A673 (cell line): ENCODE measurements around the gene ZKSCAN3. TPM values are rescaled to one million over a fixed set of nuclear protein-coding genes. Genes with fewer than 3 reads are reported as not detected.
A peak's percentile ranks its signal among the peaks of the same experiment; 100 is the strongest.
"Not testable (repeated sequence)": the region's sequence is repeated elsewhere in the genome, so short reads cannot be mapped to it uniquely, and the experiment has no call there.

Source experiments
- BruUV-seq: library from RNA; stranded (reverse); fragments of 400-500 nt; replicated peaks from 2 replicates; lab custom pipeline; 2021; lab: Mats Ljungman, UMichigan
- CTCF ChIA-PET: fragments of 300-600 bp; sonication (Branson Sonifier 250); formaldehyde crosslinking; loops from one replicate; lab custom pipeline; 2022; ENCODE audit warnings: antibody characterized with exemption; lab: Charles Lee
- POLR2A ChIA-PET: fragments of 300-600 bp; sonication (Branson Sonifier 250); formaldehyde crosslinking; loops from one replicate; lab custom pipeline; 2022; ENCODE audit warnings: antibody characterized with exemption; ENCODE audit not compliant: low non-redundant PET; lab: Charles Lee
- DNase-seq: peaks from one replicate; pipeline ENCODE4 v3.0.0-alpha.2; 2015; ENCODE audit warnings: low spot score
- H3K27ac ChIP-seq: fragments of 200-600 bp; sonication (generic); 2 replicates; pipeline ENCODE4 v1.5.1; 2016; ENCODE audit warnings: mixed run types, low read depth, mild to moderate bottlenecking, mixed read lengths, antibody characterized with exemption, low read length; ENCODE audit not compliant: poor library complexity, severe bottlenecking
- H3K27me3 ChIP-seq: fragments of 200-600 bp; sonication (generic); replicated peaks from 2 replicates; pipeline ENCODE4 v1.6.1; 2017; ENCODE audit warnings: mixed run types, low read depth, mild to moderate bottlenecking, mixed read lengths, antibody characterized with exemption, low read length; ENCODE audit not compliant: insufficient read depth, poor library complexity
- H3K36me3 ChIP-seq: fragments of 200-600 bp; sonication (generic); 2 replicates; pipeline ENCODE4 v1.6.1; 2016; ENCODE audit warnings: mixed run types, mild to moderate bottlenecking, mixed read lengths, antibody characterized with exemption, low read length; ENCODE audit not compliant: insufficient read depth, poor library complexity, severe bottlenecking
- H3K4me1 ChIP-seq: fragments of 200-600 bp; sonication (generic); 2 replicates; pipeline ENCODE4 v1.6.1; 2017; ENCODE audit warnings: mixed run types, mild to moderate bottlenecking, mixed read lengths, antibody characterized with exemption, low read length; ENCODE audit not compliant: insufficient read depth, poor library complexity, severe bottlenecking
- H3K4me3 ChIP-seq: fragments of 200-600 bp; sonication (generic); 2 replicates; pipeline ENCODE4 v1.5.1; 2016; ENCODE audit warnings: low read depth, mixed run types, mild to moderate bottlenecking, mixed read lengths, low read length; ENCODE audit not compliant: poor library complexity, severe bottlenecking
- H3K9me3 ChIP-seq: fragments of 200-600 bp; sonication (generic); 2 replicates; pipeline ENCODE4 v1.6.1; 2016; ENCODE audit warnings: mixed run types, low read depth, mild to moderate bottlenecking, mixed read lengths, antibody characterized with exemption, low read length; ENCODE audit not compliant: poor library complexity, severe bottlenecking
- EZH2 ChIP-seq: fragments of 200-600 bp; sonication (generic); IDR thresholded peaks from 2 replicates; pipeline ENCODE4 v1.6.1; 2017; ENCODE audit warnings: borderline replicate concordance, low read depth, mild to moderate bottlenecking, mixed read lengths, antibody characterized with exemption, low read length; ENCODE audit not compliant: poor library complexity, severe bottlenecking
- intact Hi-C: fragments of 100-400 bp; cut with micrococcal nuclease; formaldehyde crosslinking; loops from one replicate; pipeline ENCODE4 v1.10.0; 2022; ENCODE audit not compliant: unreplicated experiment
- total RNA-seq: library from RNA; stranded (reverse); gene quantifications from 2 replicates; pipeline ENCODE4 v1.2.3, GENCODE V29; 2021
- TF ChIP-seq, protein P1 (sequence below): fragments of 300-800, 200-600 bp; sonication (generic); conservative IDR thresholded peaks from 2 replicates; pipeline ENCODE4 v1.5.1; 2017; ENCODE audit warnings: low read depth, mild to moderate bottlenecking, antibody characterized with exemption, low read length, moderate library complexity, mixed read lengths

ZKSCAN3 gene
- total RNA-seq, 1 experiment from 2014 or later, result 8.7 TPM

- H3K36me3 ChIP-seq, result no peaks in the 10 kb centered on the region
- CTCF ChIA-PET, result no interaction called here
- H3K27ac ChIP-seq, result no peak overlapping the region
- H3K4me3 ChIP-seq, result no peak overlapping the region
- POLR2A ChIA-PET, result no interaction called here
- no peaks in the 10 kb centered on the region for H3K4me1 ChIP-seq
- no peaks in the 10 kb centered on the region for H3K27me3 ChIP-seq
- H3K9me3 ChIP-seq, result no peaks in the 10 kb centered on the region
- peak; percentile 54 for DNase-seq
- no TSS peak for BruUV-seq
- no peak for TF ChIP-seq EZH2
- TF ChIP-seq, protein P1, sequence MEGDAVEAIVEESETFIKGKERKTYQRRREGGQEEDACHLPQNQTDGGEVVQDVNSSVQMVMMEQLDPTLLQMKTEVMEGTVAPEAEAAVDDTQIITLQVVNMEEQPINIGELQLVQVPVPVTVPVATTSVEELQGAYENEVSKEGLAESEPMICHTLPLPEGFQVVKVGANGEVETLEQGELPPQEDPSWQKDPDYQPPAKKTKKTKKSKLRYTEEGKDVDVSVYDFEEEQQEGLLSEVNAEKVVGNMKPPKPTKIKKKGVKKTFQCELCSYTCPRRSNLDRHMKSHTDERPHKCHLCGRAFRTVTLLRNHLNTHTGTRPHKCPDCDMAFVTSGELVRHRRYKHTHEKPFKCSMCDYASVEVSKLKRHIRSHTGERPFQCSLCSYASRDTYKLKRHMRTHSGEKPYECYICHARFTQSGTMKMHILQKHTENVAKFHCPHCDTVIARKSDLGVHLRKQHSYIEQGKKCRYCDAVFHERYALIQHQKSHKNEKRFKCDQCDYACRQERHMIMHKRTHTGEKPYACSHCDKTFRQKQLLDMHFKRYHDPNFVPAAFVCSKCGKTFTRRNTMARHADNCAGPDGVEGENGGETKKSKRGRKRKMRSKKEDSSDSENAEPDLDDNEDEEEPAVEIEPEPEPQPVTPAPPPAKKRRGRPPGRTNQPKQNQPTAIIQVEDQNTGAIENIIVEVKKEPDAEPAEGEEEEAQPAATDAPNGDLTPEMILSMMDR, result no peak
- intact Hi-C loops, result no loop called here
These were observed 38.5 kb upstream of the ZKSCAN3 start for GRCh38 chr6:28311139-28311823.

GRCh38 chr6:28312939-28313338, 36.8 kb upstream of the ZKSCAN3 start:
- no peak for TF ChIP-seq EZH2
- TF ChIP-seq, protein P1, result no peak
- H3K4me1 ChIP-seq, result no peaks in the 10 kb centered on the region
- no peak overlapping the region for H3K27ac ChIP-seq
- no peaks in the 10 kb centered on the region for H3K36me3 ChIP-seq
- no peaks in the 10 kb centered on the region for H3K27me3 ChIP-seq
- DNase-seq, result no peak
- CTCF ChIA-PET, result no interaction called here
- intact Hi-C loops, result no loop called here
- H3K9me3 ChIP-seq, result no peaks in the 10 kb centered on the region
- no peak overlapping the region for H3K4me3 ChIP-seq
- POLR2A ChIA-PET, result no interaction called here
- no TSS peak for BruUV-seq

DNA sequence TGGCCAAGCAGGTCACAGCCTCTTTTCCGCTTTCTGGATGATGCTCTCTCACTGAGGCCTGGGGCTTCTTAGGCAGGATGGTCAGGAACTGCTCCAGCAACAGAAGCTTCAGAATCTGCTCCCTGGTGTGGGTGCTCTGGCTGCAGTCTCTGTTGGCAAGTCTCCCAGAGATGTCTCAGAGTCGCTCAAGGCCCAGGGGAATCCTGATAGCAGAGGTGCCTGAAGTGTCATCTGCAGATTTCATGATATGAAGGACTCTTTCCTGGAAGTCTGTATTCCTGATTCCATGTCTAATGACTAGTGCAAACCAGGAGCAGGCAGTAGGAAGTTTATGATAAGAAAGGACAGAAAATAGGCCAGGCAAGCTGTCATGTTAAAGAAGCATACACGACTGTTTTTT, 34.1 kb upstream of the ZKSCAN3 start:
- H3K27me3 ChIP-seq, result no peaks in the 10 kb centered on the region
- no peak overlapping the region for H3K27ac ChIP-seq
- intact Hi-C loops, result no loop called here
- POLR2A ChIA-PET, result no interaction called here
- H3K9me3 ChIP-seq, result no peaks in the 10 kb centered on the region
- DNase-seq, result peak; percentile 48
- BruUV-seq, result no TSS peak
- CTCF ChIA-PET, result no interaction called here
- no peaks in the 10 kb centered on the region for H3K4me1 ChIP-seq
- no peak overlapping the region for H3K4me3 ChIP-seq
- TF ChIP-seq, protein P1, result no peak
- no peak for TF ChIP-seq EZH2
- H3K36me3 ChIP-seq, result no peaks in the 10 kb centered on the region

DNA sequence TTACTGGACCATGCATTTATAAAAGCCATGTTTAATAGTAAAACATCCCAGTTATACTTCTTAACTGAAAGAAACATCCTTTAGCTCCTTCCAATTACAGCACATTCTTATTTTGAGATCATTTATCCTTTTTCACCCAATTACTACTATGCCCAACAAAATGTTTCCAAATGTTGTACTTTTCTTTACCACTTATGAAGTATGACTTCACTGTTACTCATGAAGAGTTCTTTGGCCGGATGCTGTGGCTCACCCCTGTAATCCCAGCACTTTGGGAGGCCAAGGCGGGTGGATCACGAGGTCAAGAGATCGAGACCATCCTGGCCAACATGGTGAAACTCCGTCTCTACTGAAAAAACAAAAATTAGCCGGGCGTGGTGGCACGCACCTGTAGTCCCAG, 31.9 kb upstream of the ZKSCAN3 start:
- POLR2A ChIA-PET, intact Hi-C loops, DNase-seq, BruUV-seq, H3K27ac ChIP-seq, H3K4me3 ChIP-seq, H3K9me3 ChIP-seq, H3K4me1 ChIP-seq, H3K27me3 ChIP-seq, CTCF ChIA-PET, H3K36me3 ChIP-seq: not testable (repeated sequence)
